CD4-positive, CD25-positive, alpha-beta regulatory T cell (primary cell): ENCODE measurements around the gene LIPI. TPM values are rescaled to one million over a fixed set of nuclear protein-coding genes. Genes with fewer than 3 reads are reported as not detected.
"Not testable (repeated sequence)": the region's sequence is repeated elsewhere in the genome, so short reads cannot be mapped to it uniquely, and the experiment has no call there.

Source experiments
- ATAC-seq, 2 donors: fragments of 150-1000 bp; cut with Tn5 transposase; one replicate each; pipeline ENCODE4 v1.10.0; 2021; ENCODE audit warnings: low read depth in 2 of 2, moderate number of reproducible peaks in 2 of 2, moderate library complexity in 1 of 2
- DNase-seq, 3 donors: peaks; one replicate each; pipeline versions ENCODE4 v3.0.0 to v3.0.0-alpha.2; 2012 to 2022; ENCODE audit warnings: mixed read lengths in 1 of 3
- H3K27ac ChIP-seq: one replicate; pipeline ENCODE4 v1.7.0; 2013; ENCODE audit warnings: mild to moderate bottlenecking, low read length; ENCODE audit not compliant: insufficient read depth, poor library complexity, severe bottlenecking
- H3K27me3 ChIP-seq: one replicate; pipeline ENCODE4 v1.7.0; 2013; ENCODE audit warnings: low read length; ENCODE audit not compliant: control insufficient read depth, insufficient read depth
- H3K36me3 ChIP-seq: one replicate; pipeline ENCODE4 v1.7.0; 2013; ENCODE audit warnings: mild to moderate bottlenecking, low read length, moderate library complexity; ENCODE audit not compliant: control insufficient read depth, insufficient read depth
- H3K4me1 ChIP-seq: 2 replicates; pipeline ENCODE4 v1.7.0; 2013; ENCODE audit warnings: mild to moderate bottlenecking, low read length; ENCODE audit not compliant: insufficient read depth, control insufficient read depth, poor library complexity, severe bottlenecking
- H3K4me3 ChIP-seq: one replicate; pipeline ENCODE4 v1.7.0; 2013; ENCODE audit warnings: low read depth, mild to moderate bottlenecking, low read length, moderate library complexity
- H3K9me3 ChIP-seq, 2 experiments: 1 replicate in 1 of 2; 2 replicates in 1 of 2; pipeline ENCODE4 v1.7.0; 2013; ENCODE audit warnings: low read length in 2 of 2, mild to moderate bottlenecking in 1 of 2, moderate library complexity in 1 of 2; ENCODE audit not compliant: control insufficient read depth in 2 of 2
- H3K27ac Mint-ChIP-seq, 3 donors: one replicate each; pipeline ENCODE4 v1.8.0; 2020 to 2022; ENCODE audit warnings: mild to moderate bottlenecking in 3 of 3, mixed read lengths in 3 of 3, moderate library complexity in 2 of 3
- H3K27me3 Mint-ChIP-seq: one replicate; pipeline ENCODE4 v1.8.0; 2022; ENCODE audit warnings: mild to moderate bottlenecking, mixed read lengths
- H3K36me3 Mint-ChIP-seq: one replicate; pipeline ENCODE4 v1.8.0; 2020; ENCODE audit warnings: mixed read lengths
- H3K4me1 Mint-ChIP-seq, 4 donors: one replicate each; pipeline ENCODE4 v1.8.0; 2020 to 2022; ENCODE audit warnings: mixed read lengths in 4 of 4, mild to moderate bottlenecking in 1 of 4
- H3K4me3 Mint-ChIP-seq, 4 donors: one replicate each; pipeline ENCODE4 v1.8.0; 2020 to 2022; ENCODE audit warnings: mild to moderate bottlenecking in 4 of 4, mixed read lengths in 4 of 4, moderate library complexity in 3 of 4
- H3K9me3 Mint-ChIP-seq, 7 donors: one replicate each; pipeline ENCODE4 v1.8.0; 2020 to 2022; ENCODE audit warnings: mixed read lengths in 7 of 7, mild to moderate bottlenecking in 3 of 7, moderate library complexity in 2 of 7
- polyA plus RNA-seq, 4 donors: library from polyadenylated mRNA; unstranded; fragments of 300-500 nt; fragmentation: Illumina TruSeq; gene quantifications; one replicate each; pipeline ENCODE4 v1.2.3, GENCODE V29; 2021
- total RNA-seq: library from RNA; stranded (reverse); gene quantifications from one replicate; pipeline ENCODE4 v1.2.3, GENCODE V29; 2022

Gene LIPI
- total and polyA plus RNA-seq, 5 donors from 2014 or later, result not detected

DNA sequence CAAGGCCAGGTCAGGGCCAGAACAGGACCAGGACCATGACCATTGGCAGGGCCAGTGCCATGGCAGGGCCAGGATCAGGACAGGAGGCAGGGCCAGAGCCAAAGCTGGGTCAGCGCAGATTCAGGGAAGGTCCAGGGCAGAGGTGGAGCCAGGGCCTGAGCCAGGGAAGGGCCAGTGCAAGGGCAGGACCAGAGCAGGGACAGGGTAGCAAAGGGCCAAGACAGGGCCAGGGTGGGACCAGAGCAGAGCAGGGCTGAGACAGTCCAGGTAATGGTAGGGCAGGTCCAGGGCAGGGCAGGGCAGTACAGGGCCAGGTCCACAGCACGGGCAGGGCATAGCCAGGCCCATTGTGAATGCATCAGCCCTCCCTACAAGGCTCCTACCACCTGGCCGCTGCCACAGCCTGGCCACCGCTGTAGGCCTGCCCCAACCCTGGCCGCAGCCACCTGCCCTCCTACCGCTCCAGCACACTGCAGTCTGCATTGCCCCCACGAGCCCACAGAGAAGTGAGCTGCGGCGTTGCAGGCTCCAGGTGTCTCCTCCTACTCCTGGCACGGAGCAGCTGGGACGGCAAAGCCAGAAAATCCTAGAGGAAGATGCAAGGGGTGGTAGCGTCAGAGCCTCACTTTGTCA is 151.6 kb downstream of the LIPI start:
- ATAC-seq, H3K4me1 ChIP-seq, H3K36me3 ChIP-seq, H3K4me1 Mint-ChIP-seq, H3K9me3 Mint-ChIP-seq, H3K4me3 ChIP-seq, H3K36me3 Mint-ChIP-seq, H3K4me3 Mint-ChIP-seq, H3K9me3 ChIP-seq, H3K27me3 ChIP-seq, H3K27ac ChIP-seq, H3K27me3 Mint-ChIP-seq, DNase-seq: not testable (repeated sequence)
- H3K27ac Mint-ChIP-seq, result peak overlapping the region in 1 of 3 donors; percentile 36

Other genes with a start within 250 kb of the LIPI start
- 0.76 TPM for gene RBM11, start 5.2 kb upstream of the LIPI start, total RNA-seq
- gene RBM11, start 5.2 kb upstream of the LIPI start, polyA plus RNA-seq, result 1 to 10 TPM; 1.1 to 4.1 (median 2.5) TPM
- 28.6 TPM for gene HSPA13, start 172.2 kb upstream of the LIPI start, total RNA-seq
- gene HSPA13, start 172.2 kb upstream of the LIPI start, polyA plus RNA-seq, result 10 to 100 TPM; 11.5 to 17.9 (median 13.0) TPM